HG03460 (cell line): ENCODE results near the gene PARD3B.

Source experiments
- ATAC-seq: cut with Tn5 transposase; IDR thresholded peaks from one replicate; pipeline ENCODE4 v1.9.1; 2021; ENCODE audit not compliant: unreplicated experiment

The PARD3B gene

DNA sequence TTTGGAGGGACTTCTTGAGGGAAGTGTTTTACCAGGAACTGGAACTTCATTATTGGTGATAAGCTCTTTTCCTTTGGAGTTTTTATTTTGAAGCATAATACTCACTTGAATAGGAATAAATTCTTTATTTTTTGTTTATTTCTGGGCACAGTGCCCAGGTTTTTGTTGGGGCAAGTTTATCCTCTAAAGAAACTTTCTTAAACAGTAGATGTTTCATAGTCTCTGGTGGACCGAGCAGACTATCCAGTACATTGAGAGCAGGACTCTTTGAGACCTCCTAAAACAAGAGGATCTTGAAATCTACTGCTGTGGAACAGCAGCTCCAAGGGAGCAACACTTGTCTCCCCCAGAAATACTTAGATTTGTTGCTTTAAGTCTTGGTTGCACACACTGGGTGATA is 109.4 kb downstream of the PARD3B start:
- ATAC-seq = no peak

DNA sequence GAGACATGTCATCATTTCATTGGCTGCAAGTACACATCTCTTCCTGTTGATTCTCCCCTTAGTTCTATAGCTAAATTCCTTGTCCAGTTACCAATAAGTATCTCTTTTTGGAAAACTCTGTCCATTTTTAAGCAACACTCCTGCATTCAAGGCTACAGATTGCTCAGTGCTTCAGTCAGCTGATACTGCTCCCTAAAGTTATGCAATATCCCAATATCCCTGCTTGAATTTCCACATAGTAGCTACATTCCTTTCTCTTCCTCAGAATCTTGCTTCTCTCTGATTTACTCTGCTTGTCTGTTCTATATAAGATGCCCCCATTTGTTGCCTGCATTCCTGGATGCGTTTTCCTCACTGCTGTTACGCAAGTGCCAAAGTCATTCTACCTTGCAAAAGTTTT is 109.8 kb downstream of the PARD3B start:
- ATAC-seq = no peak

DNA sequence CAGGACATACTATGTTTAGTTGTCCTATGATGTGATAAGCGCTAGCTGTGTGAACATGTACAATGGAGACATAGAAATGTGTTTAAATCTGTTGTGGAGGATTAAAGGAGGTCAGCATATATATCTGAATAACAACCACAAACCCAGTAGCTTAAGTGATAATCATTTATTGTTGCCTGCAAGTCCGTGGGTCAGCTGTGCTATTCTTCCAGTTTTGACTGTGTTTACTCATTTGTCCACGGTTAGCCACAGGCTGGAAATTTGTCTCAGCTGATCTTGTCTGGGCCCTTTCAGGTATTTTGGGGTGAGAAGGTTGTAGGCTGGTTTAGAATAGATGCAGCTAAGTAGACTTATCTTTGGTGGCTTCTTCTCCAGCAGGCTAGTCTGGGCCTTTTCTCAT is 110.4 kb downstream of the PARD3B start:
- no peak for ATAC-seq

DNA sequence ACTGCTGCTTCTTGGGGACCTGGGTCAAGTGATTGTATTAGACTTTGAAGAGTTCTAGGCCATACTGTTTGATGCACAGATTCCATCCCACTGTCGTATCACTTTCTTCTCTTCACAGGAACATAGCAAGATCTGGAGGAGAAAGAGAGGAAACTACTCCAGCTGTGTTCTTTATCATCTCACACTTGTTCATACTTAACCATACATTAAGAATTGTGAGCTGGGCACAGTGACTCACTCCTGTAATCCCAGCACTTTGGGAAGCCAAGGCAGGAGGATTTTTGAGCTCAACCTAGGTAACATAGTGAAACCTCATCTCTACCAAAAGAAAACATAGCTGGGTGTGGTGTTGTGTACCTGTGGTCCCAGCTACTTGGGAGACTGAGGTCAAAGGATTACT is 111.7 kb downstream of the PARD3B start:
- ATAC-seq = no peak

DNA sequence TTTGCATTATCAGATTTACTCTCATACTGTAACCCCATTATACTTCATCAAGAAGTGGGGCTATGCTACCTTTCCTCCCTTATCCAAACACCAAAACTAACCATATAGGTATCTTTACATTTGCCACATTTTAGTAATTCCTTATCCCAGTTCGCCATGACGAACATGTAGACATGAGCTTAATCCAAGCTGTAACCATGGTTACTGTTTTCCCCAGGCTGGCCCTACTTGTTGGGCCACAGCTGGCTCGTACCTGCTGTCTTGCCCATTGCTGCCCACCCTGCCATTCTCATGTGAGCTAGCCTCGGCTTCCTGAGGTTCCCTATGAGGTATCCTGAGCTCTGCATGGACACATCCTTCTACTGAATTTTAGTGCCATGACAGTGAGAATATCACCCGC is 117.7 kb downstream of the PARD3B start:
- no peak for ATAC-seq

DNA sequence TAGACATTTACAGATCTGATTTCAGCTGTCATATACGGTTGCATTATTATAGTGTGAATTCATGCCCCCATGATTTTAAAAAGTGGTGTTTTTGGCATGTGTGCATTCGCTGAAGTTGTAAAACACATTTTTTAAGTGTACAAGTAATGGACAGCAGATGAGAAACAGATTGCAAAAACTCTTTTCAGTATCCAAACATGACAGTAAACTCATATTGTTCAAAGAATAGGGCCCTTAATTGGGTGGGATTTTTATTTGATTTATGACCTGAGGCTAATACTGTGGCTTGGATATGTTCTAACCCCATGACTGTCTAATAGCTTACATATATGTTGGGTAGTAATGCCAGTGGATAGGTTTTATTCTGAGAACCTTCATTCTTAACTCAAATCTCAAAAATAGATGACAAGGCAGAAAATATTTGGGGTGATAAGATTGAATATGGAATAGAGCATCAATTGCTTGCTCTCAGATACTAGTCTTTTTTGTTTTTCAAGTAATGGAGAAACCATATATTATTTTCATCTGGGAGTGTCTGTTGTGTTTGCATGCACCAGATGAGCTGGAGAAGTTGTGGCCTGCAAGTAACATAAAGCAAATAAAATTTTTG is 118.6 kb downstream of the PARD3B start:
- no peak for ATAC-seq

DNA sequence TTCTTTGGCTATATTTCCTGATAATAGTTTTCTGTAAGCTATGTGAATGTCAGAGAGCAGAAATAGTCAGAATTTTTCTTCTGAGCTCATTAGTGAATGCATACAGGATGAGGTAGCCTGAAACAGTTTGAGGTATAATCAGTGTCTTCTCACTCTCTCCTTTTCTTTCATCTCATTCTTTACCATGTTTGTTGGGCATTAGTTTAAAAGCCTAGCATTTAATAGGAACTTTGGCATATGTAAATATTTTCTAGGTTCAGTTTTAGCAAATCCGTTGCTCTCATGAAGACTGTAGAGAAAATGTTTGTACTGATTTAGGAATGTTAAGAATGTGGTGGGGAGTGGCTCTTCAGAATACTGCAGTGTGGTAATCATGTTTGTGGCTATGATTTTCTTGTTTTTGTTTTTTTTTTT is 119.4 kb downstream of the PARD3B start:
- no peak for ATAC-seq

DNA sequence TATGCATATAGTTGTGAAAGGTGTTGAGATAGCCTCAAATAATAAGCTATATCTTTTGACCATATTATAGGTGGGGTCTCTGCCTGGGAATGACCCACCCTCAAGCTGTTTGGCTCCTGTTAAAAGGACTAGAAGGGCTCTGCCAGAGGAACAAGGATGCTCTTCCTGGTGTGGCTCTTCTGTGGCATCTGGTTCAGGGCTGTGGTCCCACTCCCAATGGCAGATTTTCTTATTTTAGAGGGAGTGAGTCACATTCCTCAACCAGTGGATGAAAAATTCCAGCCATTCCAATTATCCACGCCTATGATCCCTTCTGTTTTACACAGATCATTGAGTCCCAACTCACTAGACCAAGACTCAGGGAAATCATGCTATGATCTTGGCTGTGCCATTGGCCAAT is 119.9 kb downstream of the PARD3B start:
- no peak for ATAC-seq

DNA sequence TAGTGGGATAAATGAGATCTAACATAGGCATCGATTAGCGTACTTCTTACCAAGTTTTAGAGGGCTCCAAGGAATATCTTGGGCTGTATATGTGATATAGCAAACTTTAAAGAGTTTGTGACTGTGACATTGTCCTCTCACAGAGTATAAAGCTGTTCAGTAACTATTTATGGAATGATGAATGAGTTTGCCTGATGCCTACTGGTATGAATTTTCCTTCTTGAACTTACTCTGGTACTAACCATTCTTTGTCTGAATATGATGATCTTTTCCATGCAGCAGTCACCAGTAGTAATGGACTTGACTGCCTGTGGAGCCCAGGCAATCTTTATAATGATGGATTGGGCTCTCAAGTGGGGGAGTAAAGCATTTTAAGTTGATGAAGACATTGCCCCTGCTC is 120.5 kb downstream of the PARD3B start:
- ATAC-seq = no peak

DNA sequence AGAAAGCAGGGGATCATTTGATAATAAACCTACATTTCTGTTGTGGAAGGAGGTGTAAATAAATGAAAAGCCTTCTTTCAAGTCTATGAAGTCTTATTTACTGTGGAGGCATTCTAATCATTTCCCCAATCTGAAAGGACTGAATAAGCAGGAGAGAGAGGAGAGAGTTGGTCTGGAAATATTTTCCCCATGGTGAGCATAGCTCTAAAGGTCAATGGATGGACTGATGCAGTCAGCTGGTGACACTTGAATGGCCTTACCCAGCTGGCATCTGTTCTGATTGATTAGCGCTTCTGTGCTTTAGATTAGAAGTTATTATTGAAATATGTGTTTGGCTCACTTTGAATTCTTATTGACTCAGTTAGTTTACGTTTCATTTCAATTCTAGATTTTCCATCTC is 122.7 kb downstream of the PARD3B start:
- ATAC-seq = no peak

DNA sequence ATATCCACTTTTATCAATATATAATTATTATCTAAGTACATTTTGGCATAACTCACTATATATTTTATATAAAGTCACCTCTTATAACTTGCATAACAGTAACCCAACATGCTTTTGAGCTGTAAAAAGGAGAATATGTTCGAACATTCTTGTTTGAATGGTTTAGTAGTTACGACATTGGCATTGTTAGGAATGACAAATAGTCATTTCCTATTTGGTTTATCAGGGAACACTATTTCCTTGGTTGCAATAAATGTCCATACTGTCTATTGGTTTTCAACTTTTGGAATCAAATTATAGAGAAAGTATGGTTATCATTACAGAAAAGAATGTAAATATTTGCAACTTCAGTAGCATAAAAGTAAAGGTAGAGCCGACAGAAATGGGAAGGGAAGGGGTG is 124.1 kb downstream of the PARD3B start:
- ATAC-seq = no peak

DNA sequence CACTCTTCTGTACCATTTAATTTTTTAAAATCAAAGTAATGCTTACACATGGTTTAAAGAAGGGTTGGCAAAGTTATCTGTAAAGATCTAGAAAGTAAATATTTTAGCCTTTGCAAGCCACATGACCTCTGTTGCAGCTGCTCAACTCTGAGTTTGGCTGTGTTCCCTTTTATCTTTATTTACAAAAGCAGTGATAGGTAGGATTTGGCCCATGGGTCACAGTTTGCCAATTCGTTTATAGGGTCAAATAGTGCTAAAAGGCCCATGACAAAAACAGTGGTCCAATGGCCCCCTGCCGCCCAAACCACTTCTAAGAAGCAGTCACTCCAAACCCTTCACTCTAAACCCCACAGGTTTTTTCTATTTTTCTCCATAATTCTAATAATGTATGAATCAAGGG is 124.8 kb downstream of the PARD3B start:
- no peak for ATAC-seq

DNA sequence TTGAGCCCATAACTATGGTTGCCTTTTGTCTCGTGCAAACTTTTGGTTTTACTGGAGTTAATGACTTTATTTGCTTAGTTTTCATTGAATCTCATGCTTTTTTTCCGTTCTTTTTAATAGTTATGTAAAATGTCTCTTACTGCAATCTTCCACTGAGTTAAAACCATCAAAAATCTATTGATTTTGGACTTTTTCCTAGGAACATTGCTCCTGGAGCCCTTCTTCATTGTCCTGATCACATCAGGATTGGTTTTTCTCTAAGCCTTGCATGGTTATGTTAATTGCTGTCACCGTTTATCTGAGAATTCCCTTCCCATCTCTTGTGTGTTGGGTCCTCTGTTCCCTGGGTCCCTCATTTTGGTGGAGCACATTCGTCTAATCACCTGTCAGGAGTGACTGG is 125.5 kb downstream of the PARD3B start:
- no peak for ATAC-seq

DNA sequence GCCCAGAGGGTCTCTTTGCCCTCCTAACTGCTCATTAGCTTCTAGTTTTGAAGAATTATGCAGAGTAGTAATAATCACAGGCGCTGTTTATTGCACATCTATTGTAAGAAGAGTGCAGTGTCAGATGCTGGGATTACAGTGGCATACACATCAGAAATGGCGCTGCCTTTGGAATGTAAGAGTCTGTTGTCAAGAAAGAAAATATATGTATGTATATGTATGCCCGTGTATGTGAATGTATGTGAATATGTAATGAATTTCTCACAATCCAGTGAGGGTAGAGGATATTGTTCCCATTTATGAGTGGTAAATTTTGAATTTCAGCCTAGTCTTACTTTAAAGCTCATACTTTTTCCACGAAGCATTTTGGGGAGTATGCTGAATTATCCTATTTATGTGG is 127.5 kb downstream of the PARD3B start:
- no peak for ATAC-seq

DNA sequence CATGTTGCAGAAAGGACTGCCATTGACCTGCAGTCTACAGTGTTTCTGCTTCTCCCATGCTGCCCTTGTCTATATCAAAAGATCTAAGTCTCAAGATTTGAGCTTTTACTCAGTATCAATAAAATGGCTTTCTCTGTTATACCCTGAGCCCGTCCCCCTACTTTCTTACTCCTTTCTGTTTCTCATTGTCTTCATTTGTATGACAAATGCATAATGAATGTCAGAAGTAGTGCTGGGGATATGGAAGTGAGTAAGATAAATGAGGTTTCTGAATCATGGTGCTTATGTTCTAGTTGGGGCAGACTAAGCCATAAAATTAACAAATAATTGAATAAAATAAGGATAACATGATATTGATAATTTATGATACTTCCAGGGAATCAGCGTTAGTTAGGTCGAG is 128.6 kb downstream of the PARD3B start:
- no peak for ATAC-seq

DNA sequence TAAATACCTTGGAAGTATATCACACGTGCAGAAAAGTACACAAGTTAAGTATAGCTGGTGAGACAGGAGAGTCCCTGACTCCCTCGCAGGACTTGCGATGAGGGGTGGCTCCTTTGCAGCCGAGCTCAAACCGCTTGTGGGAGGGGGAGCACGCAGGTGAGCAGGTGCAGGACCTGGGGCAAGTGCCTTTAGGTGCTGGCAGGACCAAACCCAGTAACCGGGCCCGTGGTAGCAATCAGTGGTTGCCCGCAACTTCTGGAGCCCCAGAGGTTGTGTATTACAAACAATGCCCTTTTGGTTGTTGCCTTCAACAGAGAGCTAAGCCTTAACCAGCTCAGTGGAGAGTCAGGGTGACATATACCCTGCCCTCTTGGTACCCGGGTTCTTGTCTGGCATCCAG is 132.8 kb downstream of the PARD3B start:
- ATAC-seq = no peak

DNA sequence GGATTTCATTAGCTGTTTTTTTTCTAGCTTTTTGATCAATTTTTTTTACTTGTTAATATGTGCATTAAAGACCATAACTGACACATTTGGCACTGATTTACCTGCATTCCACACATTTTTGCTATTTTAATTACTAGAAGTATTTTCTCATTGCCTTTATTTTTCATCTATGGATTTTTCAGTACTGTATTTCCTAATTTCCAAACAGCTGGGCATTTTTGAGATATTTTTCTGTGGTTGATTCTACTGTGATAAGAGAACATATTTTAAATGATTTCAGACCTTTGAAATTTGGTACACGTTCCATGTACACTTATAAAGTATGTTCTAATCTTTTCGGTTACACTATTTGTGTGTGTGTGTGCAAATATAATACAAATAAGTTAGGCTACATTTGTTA is 135.3 kb downstream of the PARD3B start:
- no peak for ATAC-seq

DNA sequence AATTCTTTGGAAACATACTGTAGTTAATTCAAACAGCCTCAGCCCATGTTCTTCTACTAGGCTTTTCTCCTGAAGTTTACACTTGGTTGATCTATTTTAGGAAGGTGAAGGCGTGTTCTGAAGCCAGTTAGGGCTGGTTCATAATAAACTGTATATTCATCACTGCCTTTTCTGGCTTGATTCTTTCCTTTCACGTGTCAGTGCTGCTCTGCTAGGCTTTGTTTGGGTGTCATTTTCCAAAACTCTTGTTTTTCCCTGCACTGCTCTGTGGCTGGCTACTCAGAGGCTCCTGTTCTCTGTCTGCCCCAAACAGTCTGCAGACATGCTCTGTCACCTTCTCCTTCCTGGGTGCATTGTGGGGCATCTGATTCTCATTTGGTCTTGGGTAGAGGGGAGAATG is 136.1 kb downstream of the PARD3B start:
- no peak for ATAC-seq

DNA sequence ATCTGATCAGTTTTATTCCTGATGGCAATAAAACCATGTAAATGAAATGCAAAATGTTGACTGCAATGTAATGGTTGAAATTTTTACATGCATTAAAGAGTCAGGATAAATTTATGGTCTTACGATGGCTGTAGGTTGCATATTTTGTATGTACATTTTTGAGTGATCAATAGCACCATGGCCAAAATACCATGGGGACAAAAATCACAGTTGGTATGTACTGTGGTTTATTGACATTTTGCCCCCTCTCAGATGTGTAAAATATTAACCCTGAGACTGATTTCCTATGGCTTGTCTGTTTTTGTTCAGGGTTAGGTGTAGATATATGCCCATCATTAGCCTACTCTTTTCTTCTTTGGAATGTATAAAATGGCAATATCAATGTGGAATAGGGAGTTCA is 138.1 kb downstream of the PARD3B start:
- no peak for ATAC-seq

DNA sequence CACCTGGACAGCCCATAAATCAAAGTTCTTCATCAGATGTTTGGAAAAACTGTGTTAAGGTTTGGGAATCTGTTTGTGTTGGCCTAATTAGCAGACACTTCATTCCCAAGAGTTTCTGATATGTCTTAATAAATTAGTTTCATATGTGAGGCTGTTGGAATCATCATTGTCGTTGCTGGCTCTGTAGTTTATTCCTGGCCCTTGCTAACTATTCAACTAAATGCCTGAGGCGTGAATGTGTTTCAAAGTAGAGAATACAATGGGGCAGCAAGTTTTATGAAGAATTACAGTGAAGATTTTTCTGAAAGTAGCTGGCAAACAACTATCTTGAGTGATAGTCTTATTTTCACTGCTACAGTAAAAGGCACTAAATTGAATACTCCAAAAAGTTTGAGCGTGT is 141.1 kb downstream of the PARD3B start:
- no peak for ATAC-seq

DNA sequence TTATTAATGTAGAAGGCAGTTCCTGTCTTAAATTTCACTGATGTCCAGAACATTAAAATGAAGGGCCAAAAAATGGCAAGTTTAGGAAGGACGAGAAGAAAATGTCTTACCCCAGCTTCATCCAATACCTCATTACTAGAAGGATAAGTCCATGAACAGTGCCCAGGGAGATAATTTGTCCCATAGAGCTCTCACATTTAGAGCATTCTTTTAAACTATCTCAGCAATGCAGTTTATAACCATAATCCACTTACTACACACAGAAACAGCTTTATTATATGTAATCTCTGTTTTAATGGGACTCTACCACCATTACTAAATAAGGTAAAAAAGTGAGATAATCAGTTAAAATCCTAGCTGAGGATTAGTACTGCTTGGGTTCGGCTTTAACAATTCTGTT is 142.5 kb downstream of the PARD3B start:
- ATAC-seq = no peak

DNA sequence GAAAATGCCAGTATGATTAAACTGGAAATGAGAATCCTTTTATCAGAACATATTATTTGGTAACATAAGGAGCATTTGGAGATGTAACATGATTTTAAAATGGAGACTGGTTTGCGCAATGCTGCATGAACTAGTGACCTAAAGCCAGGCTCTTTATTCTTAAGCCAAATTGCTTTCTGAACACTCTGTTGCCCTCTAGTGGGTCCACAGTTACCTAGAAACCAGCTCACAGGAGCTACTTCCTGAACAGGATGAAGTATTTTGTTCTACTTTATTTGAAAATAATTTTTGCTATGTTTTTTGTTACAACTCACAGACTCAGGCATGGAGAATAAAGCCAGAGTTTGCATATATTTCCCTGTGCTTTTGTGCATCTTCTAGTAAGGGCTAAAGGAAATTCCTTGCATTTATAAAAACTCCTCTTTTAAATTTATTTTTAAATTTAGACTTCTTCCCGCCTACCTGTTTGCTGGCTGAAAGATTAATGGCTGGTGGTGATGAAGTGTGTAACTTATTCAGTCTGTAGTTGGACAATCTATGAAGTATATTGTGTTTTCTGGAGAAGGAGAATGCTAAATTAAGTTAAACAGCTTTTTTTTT is 146.7 kb downstream of the PARD3B start:
- no peak for ATAC-seq

DNA sequence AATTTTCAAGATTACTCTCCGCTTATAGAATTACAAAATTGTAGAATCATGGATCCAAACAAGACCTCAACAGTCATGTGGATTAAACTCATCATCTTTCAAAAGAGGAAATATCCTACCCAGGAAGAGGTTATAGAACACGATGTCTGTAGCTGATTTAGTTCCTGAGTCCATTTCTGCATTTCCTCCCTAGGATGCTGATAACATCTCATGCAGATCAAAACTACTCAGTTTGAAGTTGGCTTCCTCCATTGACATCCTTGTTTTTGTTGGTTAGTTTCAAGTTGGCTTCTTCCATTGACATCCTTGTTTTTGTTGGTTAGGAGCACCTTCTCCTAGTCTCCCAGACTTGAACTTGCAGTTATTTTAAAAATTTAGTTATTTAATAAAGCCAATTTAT is 147.5 kb downstream of the PARD3B start:
- ATAC-seq = no peak
